Smooth muscle cell (in vitro differentiated cells): ENCODE data around the gene DPP3. TPM values are rescaled to one million over a fixed set of nuclear protein-coding genes. Genes with fewer than 3 reads are reported as not detected.

Source experiments
- DNase-seq: peaks from one replicate; lab custom pipeline; 2025; ENCODE audit not compliant: unreplicated experiment; lab: John Stamatoyannopoulos, UW
- H2AFZ ChIP-seq: fragments of 200-600 bp; sonication (generic); 2 replicates; pipeline ENCODE4 v1.6.0; 2016; ENCODE audit warnings: antibody characterized with exemption, low read depth, mild to moderate bottlenecking
- H3F3A ChIP-seq: fragments of 200-600 bp; sonication (generic); 2 replicates; pipeline ENCODE4 v1.6.0; 2017; ENCODE audit warnings: antibody characterized with exemption, low read depth
- H3K27ac ChIP-seq: fragments of 200-600 bp; sonication (generic); 2 replicates; pipeline ENCODE4 v1.5.1; 2016; ENCODE audit warnings: low read depth, mild to moderate bottlenecking
- H3K27me3 ChIP-seq: fragments of 200-600 bp; sonication (generic); 2 replicates; pipeline ENCODE4 v1.6.1; 2016; ENCODE audit warnings: low read depth, mild to moderate bottlenecking
- H3K36me3 ChIP-seq: fragments of 200-600 bp; sonication (generic); 2 replicates; pipeline ENCODE4 v1.5.1; 2016; ENCODE audit warnings: low read depth
- H3K4me1 ChIP-seq: fragments of 200-600 bp; sonication (generic); 2 replicates; pipeline ENCODE4 v1.5.1; 2016; ENCODE audit warnings: low read depth
- H3K4me2 ChIP-seq: fragments of 200-600 bp; sonication (generic); 2 replicates; pipeline ENCODE4 v1.6.0; 2016; ENCODE audit warnings: mild to moderate bottlenecking
- H3K4me3 ChIP-seq: fragments of 200-600 bp; sonication (generic); 2 replicates; pipeline ENCODE4 v1.5.1; 2016; ENCODE audit warnings: mild to moderate bottlenecking
- H3K79me2 ChIP-seq: fragments of 200-600 bp; sonication (generic); 2 replicates; pipeline ENCODE4 v1.6.0; 2016; ENCODE audit warnings: low read depth, mild to moderate bottlenecking
- H3K9ac ChIP-seq: fragments of 200-600 bp; sonication (generic); 2 replicates; pipeline ENCODE4 v1.6.0; 2016; ENCODE audit warnings: low read depth
- H3K9me3 ChIP-seq: fragments of 200-600 bp; sonication (generic); replicated peaks from 2 replicates; pipeline ENCODE4 v1.5.1; 2016; ENCODE audit warnings: low read depth
- H4K20me1 ChIP-seq: fragments of 200-600 bp; sonication (generic); 2 replicates; pipeline ENCODE4 v1.6.0; 2016; ENCODE audit warnings: low read depth
- WGBS: methylation state at CpG from one replicate; pipeline ENCODE4 v1.1.7; 2016; ENCODE audit warnings: low lambda C conversion rate; 5-methylcytosine and 5-hydroxymethylcytosine counted together
- polyA plus RNA-seq: library from polyadenylated mRNA; unstranded; fragments of >200 nt; fragmentation: Nextera tagmentation; extraction: Ambion mirVana; gene quantifications from 2 replicates; pipeline ENCODE4 v1.2.1, GENCODE V29; 2016
- total RNA-seq: library from RNA; depleted of rRNA; stranded (reverse); fragments of >200 nt; gene quantifications from 2 replicates; pipeline ENCODE4 v1.2.3, GENCODE V29; 2014
- TF ChIP-seq, protein P1 (sequence below): fragments of 200-600 bp; sonication (generic); IDR thresholded peaks from 2 replicates; pipeline ENCODE4 v1.5.1; 2017; ENCODE audit warnings: borderline replicate concordance, mild to moderate bottlenecking, antibody characterized with exemption; ENCODE audit not compliant: insufficient read depth, poor library complexity, severe bottlenecking

Gene DPP3
- total and polyA plus RNA-seq, 2 experiments from 2014 or later, result 34.6 to 40.1 TPM

DNA sequence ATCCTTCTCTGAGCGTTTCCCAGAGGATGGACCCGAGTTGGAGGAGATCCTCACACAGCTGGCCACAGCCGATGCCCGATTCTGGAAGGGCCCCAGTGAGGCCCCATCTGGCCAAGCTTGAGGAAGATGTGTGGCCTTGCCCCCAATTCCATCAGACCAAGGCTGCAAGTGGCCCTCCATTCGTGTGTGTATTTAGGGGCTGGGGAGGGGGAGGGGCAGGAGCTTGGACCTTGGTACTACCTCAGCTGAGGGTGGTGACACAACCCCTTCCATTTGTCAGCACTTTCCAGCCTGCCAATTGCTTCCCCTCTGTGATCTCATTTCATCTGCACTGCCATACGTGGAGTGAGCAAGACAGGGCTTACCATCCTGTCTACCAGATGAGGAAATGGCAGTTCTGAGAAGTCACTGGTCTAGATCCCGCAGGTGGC is 28.9 kb downstream of the DPP3 start:
- H3K27ac ChIP-seq, result no peak overlapping the region
- DNase-seq, result no peak
- peaks cover 8% of the 10 kb centered on the region for H3K4me1 ChIP-seq
- WGBS, result 83% methylated on average over 7 of the region's 7 CpGs
- no peak overlapping the region for H2AFZ ChIP-seq
- no peak overlapping the region for H3K4me2 ChIP-seq
- H3F3A ChIP-seq, result no peaks in the 10 kb centered on the region
- no peak overlapping the region for H3K9ac ChIP-seq
- H3K79me2 ChIP-seq, result peaks cover 23% of the 10 kb centered on the region
- no peaks in the 10 kb centered on the region for H4K20me1 ChIP-seq
- H3K9me3 ChIP-seq, result no peaks in the 10 kb centered on the region
- H3K27me3 ChIP-seq, result no peaks in the 10 kb centered on the region
- H3K36me3 ChIP-seq, result no peaks in the 10 kb centered on the region
- TF ChIP-seq, protein P1, sequence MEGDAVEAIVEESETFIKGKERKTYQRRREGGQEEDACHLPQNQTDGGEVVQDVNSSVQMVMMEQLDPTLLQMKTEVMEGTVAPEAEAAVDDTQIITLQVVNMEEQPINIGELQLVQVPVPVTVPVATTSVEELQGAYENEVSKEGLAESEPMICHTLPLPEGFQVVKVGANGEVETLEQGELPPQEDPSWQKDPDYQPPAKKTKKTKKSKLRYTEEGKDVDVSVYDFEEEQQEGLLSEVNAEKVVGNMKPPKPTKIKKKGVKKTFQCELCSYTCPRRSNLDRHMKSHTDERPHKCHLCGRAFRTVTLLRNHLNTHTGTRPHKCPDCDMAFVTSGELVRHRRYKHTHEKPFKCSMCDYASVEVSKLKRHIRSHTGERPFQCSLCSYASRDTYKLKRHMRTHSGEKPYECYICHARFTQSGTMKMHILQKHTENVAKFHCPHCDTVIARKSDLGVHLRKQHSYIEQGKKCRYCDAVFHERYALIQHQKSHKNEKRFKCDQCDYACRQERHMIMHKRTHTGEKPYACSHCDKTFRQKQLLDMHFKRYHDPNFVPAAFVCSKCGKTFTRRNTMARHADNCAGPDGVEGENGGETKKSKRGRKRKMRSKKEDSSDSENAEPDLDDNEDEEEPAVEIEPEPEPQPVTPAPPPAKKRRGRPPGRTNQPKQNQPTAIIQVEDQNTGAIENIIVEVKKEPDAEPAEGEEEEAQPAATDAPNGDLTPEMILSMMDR, result no peak
- no peak overlapping the region for H3K4me3 ChIP-seq

DNA sequence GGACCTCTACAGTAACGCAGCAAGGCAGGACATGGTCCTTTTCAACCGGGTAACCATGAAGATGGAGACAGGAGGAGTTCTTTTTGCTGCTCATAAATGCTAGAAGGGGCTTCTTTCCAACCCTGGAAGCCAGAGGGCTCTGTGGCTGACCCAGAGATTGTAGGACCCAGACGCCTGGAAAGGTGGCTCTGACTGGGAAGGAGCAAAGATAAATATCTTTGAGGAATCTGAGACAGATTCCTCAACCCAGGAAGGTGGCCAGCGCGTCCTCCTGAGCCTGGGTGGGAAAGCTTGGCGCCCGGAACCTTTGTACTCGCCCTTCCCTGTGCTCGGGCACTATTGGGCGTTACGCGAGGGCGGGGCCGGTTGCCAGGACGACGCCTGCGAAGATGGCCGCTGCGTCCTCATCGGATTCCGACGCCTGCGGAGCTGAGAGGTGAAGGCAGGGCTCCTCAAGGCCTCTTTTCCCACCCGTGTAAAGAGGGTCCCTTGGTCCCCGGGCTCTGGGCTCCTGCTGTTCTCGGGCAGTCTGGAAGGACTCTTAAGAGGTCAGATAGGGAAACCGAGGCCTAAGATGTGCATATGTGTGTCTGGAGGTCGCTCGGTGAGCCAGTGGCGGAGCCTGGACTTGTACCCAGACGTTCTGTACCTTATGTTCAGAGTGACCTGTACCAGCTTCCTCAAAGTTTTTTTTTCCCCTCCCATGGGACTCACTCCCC is 30.2 kb downstream of the DPP3 start, which contains the start of gene BBS1:
BBS1 (plus strand) TSS at position 365 of the 719 bp plus-strand sequence; CDS start at position 390, 25 bp downstream.
- no peaks in the 10 kb centered on the region for H3K27me3 ChIP-seq
- H3K4me1 ChIP-seq, result peaks cover 8% of the 10 kb centered on the region
- no peaks in the 10 kb centered on the region for H3K9me3 ChIP-seq
- H3K36me3 ChIP-seq, result no peaks in the 10 kb centered on the region
- H2AFZ ChIP-seq, result peak within 1 kb of the TSS; percentile 97
- peak within 1 kb of the TSS; percentile 100 for H3K4me2 ChIP-seq
- no peaks in the 10 kb centered on the region for H4K20me1 ChIP-seq
- peak; percentile 36 for DNase-seq
- WGBS, result 3% methylated on average over 31 of the region's 31 CpGs
- TF ChIP-seq, protein P1, result no peak
- peak within 1 kb of the TSS; percentile 89 for H3K9ac ChIP-seq
- no peaks in the 10 kb centered on the region for H3F3A ChIP-seq
- H3K4me3 ChIP-seq, result peak within 1 kb of the TSS; percentile 100
- peak within 1 kb of the TSS; percentile 65 for H3K27ac ChIP-seq
- H3K79me2 ChIP-seq, result peaks cover 23% of the 10 kb centered on the region

DNA sequence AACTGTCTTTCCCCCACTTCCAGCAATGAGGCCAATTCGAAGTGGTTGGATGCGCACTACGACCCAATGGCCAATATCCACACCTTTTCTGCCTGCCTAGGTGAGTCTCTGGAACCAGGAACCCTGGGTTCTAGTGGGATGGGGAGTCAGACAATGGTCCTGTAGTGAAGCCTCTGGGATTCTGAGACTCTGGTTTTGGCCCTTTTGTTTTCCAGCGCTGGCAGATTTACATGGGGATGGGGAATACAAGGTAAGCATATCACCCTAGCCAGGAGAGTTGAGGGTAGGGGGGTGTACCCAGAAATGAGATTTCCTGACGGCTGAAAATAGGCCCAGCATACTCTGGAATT is 30.7 kb downstream of the DPP3 start:
- Histone ChIP-seq H4K20me1 (no peaks in the 10 kb centered on the region), H3K36me3 (no peaks in the 10 kb centered on the region), H3K27ac (peak overlapping the region; percentile 65), H3K9me3 (no peaks in the 10 kb centered on the region), H3K4me1 (peaks cover 8% of the 10 kb centered on the region), H3K27me3 (no peaks in the 10 kb centered on the region), H3K4me3 (peak overlapping the region; percentile 100), H3K4me2 (peak overlapping the region; percentile 100), H3K9ac (peak overlapping the region; percentile 89), H3K79me2 (peaks cover 23% of the 10 kb centered on the region), H3F3A (no peaks in the 10 kb centered on the region), H2AFZ (peak overlapping the region; percentile 97)
- 12% methylated on average over 5 of the region's 5 CpGs for WGBS
- TF ChIP-seq, protein P1, result no peak
- DNase-seq, result no peak

DNA sequence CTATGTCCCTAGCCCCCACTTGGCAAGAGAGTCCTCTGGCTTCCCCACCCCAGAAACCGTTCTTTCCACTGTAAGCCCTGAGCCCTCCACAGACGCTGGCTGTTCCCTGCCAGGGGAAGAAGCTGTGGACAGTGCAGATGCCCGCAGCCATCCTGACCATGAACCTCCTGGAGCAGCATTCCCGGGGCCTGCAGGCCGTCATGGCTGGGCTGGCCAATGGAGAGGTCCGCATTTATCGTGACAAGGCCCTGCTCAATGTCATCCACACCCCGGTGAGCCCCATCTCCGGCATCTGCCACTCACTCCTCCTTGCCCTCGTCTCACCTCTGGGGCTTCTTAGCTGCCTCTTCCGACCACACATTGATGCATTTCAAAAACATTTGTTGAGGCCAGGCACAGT is 43.4 kb downstream of the DPP3 start:
- no peak for DNase-seq
- Histone ChIP-seq H3K9me3 (no peaks in the 10 kb centered on the region), H3K4me2 (no peak overlapping the region), H3K79me2 (no peaks in the 10 kb centered on the region), H3K36me3 (peaks cover 5% of the 10 kb centered on the region), H3K27me3 (no peaks in the 10 kb centered on the region), H3K4me3 (no peak overlapping the region), H3F3A (no peaks in the 10 kb centered on the region), H4K20me1 (no peaks in the 10 kb centered on the region), H3K9ac (no peak overlapping the region), H3K4me1 (no peaks in the 10 kb centered on the region), H2AFZ (no peak overlapping the region), H3K27ac (no peak overlapping the region)
- TF ChIP-seq, protein P1, result no peak
- 86% methylated on average over 11 of the region's 11 CpGs for WGBS
